Hepatocyte (in vitro differentiated cells): ENCODE data around the gene ZC3H7A. TPM values are rescaled to one million over a fixed set of nuclear protein-coding genes. Genes with fewer than 3 reads are reported as not detected.

Experiments used
- DNase-seq: peaks from one replicate; pipeline ENCODE4 v3.0.0-alpha.2; 2016; ENCODE audit warnings: low spot score
- H2AFZ ChIP-seq: fragments of 200-600 bp; sonication (generic); 2 replicates; pipeline ENCODE4 v1.6.0; 2016; ENCODE audit warnings: antibody characterized with exemption, mild to moderate bottlenecking
- H3K27ac ChIP-seq: fragments of 200-600 bp; sonication (generic); 2 replicates; pipeline ENCODE4 v1.5.1; 2016; ENCODE audit warnings: mild to moderate bottlenecking
- H3K27me3 ChIP-seq: fragments of 200-600 bp; sonication (generic); 2 replicates; pipeline ENCODE4 v1.6.1; 2016
- H3K36me3 ChIP-seq: fragments of 200-600 bp; sonication (generic); replicated peaks from 2 replicates; pipeline ENCODE4 v1.5.1; 2016; ENCODE audit warnings: low read depth; ENCODE audit not compliant: insufficient read depth
- H3K4me1 ChIP-seq: fragments of 200-600 bp; sonication (generic); 2 replicates; pipeline ENCODE4 v1.5.1; 2016; ENCODE audit warnings: mild to moderate bottlenecking, moderate library complexity; ENCODE audit not compliant: insufficient read depth
- H3K4me2 ChIP-seq: fragments of 200-600 bp; sonication (generic); 2 replicates; pipeline ENCODE4 v1.6.0; 2016
- H3K4me3 ChIP-seq: fragments of 200-600 bp; sonication (generic); 2 replicates; pipeline ENCODE4 v1.5.1; 2016; ENCODE audit warnings: mild to moderate bottlenecking
- H3K79me2 ChIP-seq: fragments of 200-600 bp; sonication (generic); 2 replicates; pipeline ENCODE4 v1.6.0; 2017; ENCODE audit warnings: mild to moderate bottlenecking
- H3K9me2 ChIP-seq: fragments of 200-600 bp; sonication (generic); replicated peaks from 2 replicates; pipeline ENCODE4 v1.6.0; 2017; ENCODE audit warnings: mild to moderate bottlenecking; ENCODE audit not compliant: insufficient read depth
- H3K9me3 ChIP-seq: fragments of 200-600 bp; sonication (generic); 2 replicates; pipeline ENCODE4 v1.5.1; 2016; ENCODE audit warnings: low read depth, mild to moderate bottlenecking
- H4K20me1 ChIP-seq: fragments of 200-600 bp; sonication (generic); 2 replicates; pipeline ENCODE4 v1.6.0; 2016; ENCODE audit warnings: mild to moderate bottlenecking; ENCODE audit not compliant: insufficient read depth, poor library complexity, severe bottlenecking
- CTCF ChIP-seq: fragments of 200-600 bp; sonication (generic); IDR thresholded peaks from 2 replicates; pipeline ENCODE4 v1.5.1; 2016; ENCODE audit warnings: antibody characterized with exemption, mild to moderate bottlenecking; ENCODE audit not compliant: poor library complexity
- EZH2 ChIP-seq: fragments of 200-600 bp; sonication (generic); IDR thresholded peaks from 2 replicates; pipeline ENCODE4 v1.6.1; 2016; ENCODE audit warnings: antibody characterized with exemption, mild to moderate bottlenecking, borderline replicate concordance
- EZH2phosphoT487 ChIP-seq: fragments of 200-600 bp; sonication (generic); IDR thresholded peaks from one replicate; pipeline ENCODE4 v1.6.1; 2018; ENCODE audit warnings: antibody characterized with exemption, mild to moderate bottlenecking, low read depth, moderate library complexity; ENCODE audit not compliant: unreplicated experiment, severe bottlenecking
- WGBS: methylation state at CpG from one replicate; pipeline ENCODE4 v1.1.6; 2016; ENCODE audit warnings: low lambda C conversion rate; ENCODE audit errors: missing lambda C conversion rate; 5-methylcytosine and 5-hydroxymethylcytosine counted together
- polyA plus RNA-seq: library from polyadenylated mRNA; unstranded; fragments of >200 nt; fragmentation: Nextera tagmentation; extraction: Ambion mirVana; gene quantifications from 2 replicates; pipeline ENCODE4 v1.2.1, GENCODE V29; 2016
- total RNA-seq: library from RNA; depleted of rRNA; stranded (reverse); fragments of >200 nt; gene quantifications from 2 replicates; pipeline ENCODE4 v1.2.3, GENCODE V29; 2014

Gene ZC3H7A
- total RNA-seq = 38.0 and 40.3 TPM in 2 replicates
- 34.1 and 34.9 TPM in 2 replicates for polyA plus RNA-seq

DNA sequence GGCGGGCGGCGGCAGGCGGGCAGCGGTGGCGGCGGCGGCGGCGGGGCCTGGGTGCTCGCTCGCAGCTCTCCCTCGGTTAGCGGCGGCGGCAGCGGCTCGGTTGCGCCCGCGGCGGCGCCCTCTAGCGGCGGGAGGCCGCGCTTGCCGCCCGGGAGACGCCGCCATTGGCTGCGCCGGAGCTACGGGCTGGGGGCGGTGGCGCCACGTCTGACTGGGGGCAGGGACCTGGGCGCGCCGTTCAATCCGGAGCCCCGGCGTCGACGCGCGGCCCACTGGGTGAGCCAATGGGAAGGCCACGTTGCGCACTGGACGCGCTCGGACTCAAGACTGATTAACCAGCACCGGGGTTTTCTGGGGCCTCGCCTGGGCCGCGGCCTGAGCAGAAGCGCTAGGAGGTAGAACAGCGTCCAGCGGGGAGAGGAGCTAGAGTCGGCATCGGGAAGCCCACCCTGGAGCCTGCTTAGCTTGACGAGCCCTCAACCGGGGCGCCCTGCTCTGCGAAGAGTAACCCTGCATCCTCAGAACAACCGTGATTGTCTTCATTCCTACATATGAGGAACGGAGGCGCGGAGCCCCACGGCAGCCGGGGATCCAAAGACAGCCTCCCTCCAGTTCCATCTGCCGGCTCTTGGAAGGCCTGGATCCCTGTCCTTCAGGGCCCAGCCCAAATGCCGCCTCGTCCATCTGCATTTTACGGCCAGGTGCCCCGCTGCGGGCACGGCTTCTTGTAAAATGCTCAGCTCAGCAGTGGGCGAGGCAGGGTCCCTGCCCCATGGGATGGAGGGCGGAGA lies at the start of gene ZC3H7A:
Gene ZC3H7A, minus strand, starts transcription at position 93 of the 791 bp plus-strand sequence. CDS start 14,904 bp downstream, outside the sequence.
- peaks cover 48% of the 10 kb centered on the region for H3K4me1 ChIP-seq
- H3K27me3 ChIP-seq = no peaks in the 10 kb centered on the region
- H3K9me3 ChIP-seq = no peaks in the 10 kb centered on the region
- H3K27ac ChIP-seq = peak within 1 kb of the TSS; percentile 98
- peak; percentile 99 for DNase-seq
- H4K20me1 ChIP-seq = peaks cover 21% of the 10 kb centered on the region
- TF ChIP-seq CTCF = peak; percentile 62
- no peak for TF ChIP-seq EZH2phosphoT487
- WGBS = 2% methylated on average over 41 of the region's 80 CpGs
- H3K4me3 ChIP-seq = peak within 1 kb of the TSS; percentile 83
- no peaks in the 10 kb centered on the region for H3K36me3 ChIP-seq
- peak within 1 kb of the TSS; percentile 95 for H3K4me2 ChIP-seq
- no peaks in the 10 kb centered on the region for H3K9me2 ChIP-seq
- H2AFZ ChIP-seq = peak within 1 kb of the TSS; percentile 67
- H3K79me2 ChIP-seq = peaks cover 73% of the 10 kb centered on the region

GRCh38 chr16:11844499-11844898 lies 47.4 kb upstream of the ZC3H7A start:
- H3K27me3 ChIP-seq = no peaks in the 10 kb centered on the region
- no peak overlapping the region for H3K4me2 ChIP-seq
- H3K4me3 ChIP-seq = no peak overlapping the region
- no peaks in the 10 kb centered on the region for H3K36me3 ChIP-seq
- DNase-seq = no peak
- H3K9me3 ChIP-seq = no peaks in the 10 kb centered on the region
- TF ChIP-seq EZH2 (no peak), EZH2phosphoT487 (no peak), CTCF (no peak)
- H4K20me1 ChIP-seq = no peaks in the 10 kb centered on the region
- H3K27ac ChIP-seq = no peak overlapping the region
- peaks cover 39% of the 10 kb centered on the region for H3K79me2 ChIP-seq
- H3K9me2 ChIP-seq = no peaks in the 10 kb centered on the region
- H2AFZ ChIP-seq = no peak overlapping the region
- no peaks in the 10 kb centered on the region for H3K4me1 ChIP-seq
- 97% methylated on average over 4 of the region's 4 CpGs for WGBS

- H3K79me2 ChIP-seq = peaks cover 32% of the 10 kb centered on the region
- no peaks in the 10 kb centered on the region for H3K9me2 ChIP-seq
- no peaks in the 10 kb centered on the region for H3K27me3 ChIP-seq
- H2AFZ ChIP-seq = no peak overlapping the region
- no peak for DNase-seq
- H3K36me3 ChIP-seq = no peaks in the 10 kb centered on the region
- no peaks in the 10 kb centered on the region for H4K20me1 ChIP-seq
- TF ChIP-seq CTCF = no peak
- no peak for TF ChIP-seq EZH2
- no peak for TF ChIP-seq EZH2phosphoT487
- H3K4me2 ChIP-seq = no peak overlapping the region
- no peak overlapping the region for H3K4me3 ChIP-seq
- over 99% methylated on average over 5 of the region's 5 CpGs for WGBS
- no peak overlapping the region for H3K27ac ChIP-seq
- no peaks in the 10 kb centered on the region for H3K4me1 ChIP-seq
- H3K9me3 ChIP-seq = no peaks in the 10 kb centered on the region
Observed at GRCh38 chr16:11843861-11844260, 46.8 kb upstream of the ZC3H7A start.
